Progenitor cell of endocrine pancreas (in vitro differentiated cells): ENCODE results near the gene CYTH1. TPM values are rescaled to one million over a fixed set of nuclear protein-coding genes. Genes with fewer than 3 reads are reported as not detected.

Experiments
- DNase-seq: peaks from one replicate; pipeline ENCODE4 v3.0.0; 2021; ENCODE audit warnings: low spot score; ENCODE audit not compliant: unreplicated experiment
- H3K27ac Mint-ChIP-seq: 2 replicates; pipeline ENCODE4 v1.8.0; 2021; ENCODE audit warnings: mild to moderate bottlenecking, moderate library complexity, mixed read lengths
- H3K27me3 Mint-ChIP-seq: 2 replicates; pipeline ENCODE4 v1.8.0; 2021; ENCODE audit warnings: mixed read lengths
- H3K36me3 Mint-ChIP-seq: 2 replicates; pipeline ENCODE4 v1.8.0; 2022; ENCODE audit warnings: mixed read lengths; ENCODE audit not compliant: insufficient read depth
- H3K4me1 Mint-ChIP-seq: 2 replicates; pipeline ENCODE4 v1.8.0; 2021; ENCODE audit warnings: low read depth, mixed read lengths
- H3K4me3 Mint-ChIP-seq: 2 replicates; pipeline ENCODE4 v1.8.0; 2021; ENCODE audit warnings: low read depth, mild to moderate bottlenecking, moderate library complexity, mixed read lengths
- H3K9me3 Mint-ChIP-seq: 2 replicates; pipeline ENCODE4 v1.8.0; 2021; ENCODE audit warnings: low read depth, mixed read lengths
- CTCF ChIP-seq: fragments of 200-600 bp; sonication (generic); IDR thresholded peaks from one replicate; pipeline ENCODE4 v1.5.0; 2021; ENCODE audit warnings: antibody characterized with exemption, mild to moderate bottlenecking; ENCODE audit not compliant: unreplicated experiment
- total RNA-seq: library from RNA; stranded (reverse); gene quantifications from 2 replicates; pipeline ENCODE4 v1.2.1, GENCODE V29; 2021

The CYTH1 gene
- total RNA-seq, 1 donor from 2014 or later, result 33.3 TPM

GRCh38 chr17:78746949-78747269 is 35.2 kb downstream of the CYTH1 start:
- no peak for DNase-seq
- Mint-ChIP-seq H3K36me3 (no peaks in the 10 kb centered on the region), H3K27me3 (no peaks in the 10 kb centered on the region), H3K4me1 (peaks cover 51% of the 10 kb centered on the region), H3K27ac (peak overlapping the region; percentile 39), H3K9me3 (no peaks in the 10 kb centered on the region), H3K4me3 (no peak overlapping the region)
- no peak for TF ChIP-seq CTCF

- no peak for TF ChIP-seq CTCF
- H3K9me3 Mint-ChIP-seq, result no peaks in the 10 kb centered on the region
- DNase-seq, result no peak
- H3K27ac Mint-ChIP-seq, result no peak overlapping the region
- peaks cover 46% of the 10 kb centered on the region for H3K4me1 Mint-ChIP-seq
- no peak overlapping the region for H3K4me3 Mint-ChIP-seq
- H3K36me3 Mint-ChIP-seq, result no peaks in the 10 kb centered on the region
- H3K27me3 Mint-ChIP-seq, result no peaks in the 10 kb centered on the region
Observed at GRCh38 chr17:78746263-78746948, 35.7 kb downstream of the CYTH1 start.

GRCh38 chr17:78745407-78746088 is 36.5 kb downstream of the CYTH1 start:
- Mint-ChIP-seq H3K9me3 (no peaks in the 10 kb centered on the region), H3K27ac (peak overlapping the region; percentile 23), H3K36me3 (no peaks in the 10 kb centered on the region), H3K4me1 (peaks cover 43% of the 10 kb centered on the region), H3K4me3 (no peak overlapping the region), H3K27me3 (no peaks in the 10 kb centered on the region)
- no peak for DNase-seq
- TF ChIP-seq CTCF, result peak; percentile 61

GRCh38 chr17:78742901-78743300 is 39.2 kb downstream of the CYTH1 start:
- H3K27ac Mint-ChIP-seq, result no peak overlapping the region
- no peaks in the 10 kb centered on the region for H3K27me3 Mint-ChIP-seq
- no peak for TF ChIP-seq CTCF
- no peaks in the 10 kb centered on the region for H3K9me3 Mint-ChIP-seq
- no peak for DNase-seq
- H3K36me3 Mint-ChIP-seq, result no peaks in the 10 kb centered on the region
- H3K4me3 Mint-ChIP-seq, result no peak overlapping the region
- H3K4me1 Mint-ChIP-seq, result peaks cover 32% of the 10 kb centered on the region

GRCh38 chr17:78741644-78742284 is 40.3 kb downstream of the CYTH1 start:
- TF ChIP-seq CTCF, result no peak
- no peak for DNase-seq
- peak overlapping the region; percentile 83 for H3K27ac Mint-ChIP-seq
- no peaks in the 10 kb centered on the region for H3K36me3 Mint-ChIP-seq
- no peaks in the 10 kb centered on the region for H3K9me3 Mint-ChIP-seq
- H3K27me3 Mint-ChIP-seq, result no peaks in the 10 kb centered on the region
- H3K4me3 Mint-ChIP-seq, result no peak overlapping the region
- H3K4me1 Mint-ChIP-seq, result peaks cover 31% of the 10 kb centered on the region
